ENCODE results near the gene METAP1D. TPM values are rescaled to one million over a fixed set of nuclear protein-coding genes. Genes with fewer than 3 reads are reported as not detected.
"Not testable (repeated sequence)": the region's sequence is repeated elsewhere in the genome, so short reads cannot be mapped to it uniquely, and the experiment has no call there.

The METAP1D gene
- polyA plus RNA-seq, 4 donors, result 11.5 to 16.9 (median 13.1) TPM

- no peak for DNase-seq (ENCODE audit: low read depth in 4 of 4, low spot score in 3 of 4)
Observed at GRCh38 chr2:171996021-171996420, 3.7 kb upstream of the METAP1D start.

DNA sequence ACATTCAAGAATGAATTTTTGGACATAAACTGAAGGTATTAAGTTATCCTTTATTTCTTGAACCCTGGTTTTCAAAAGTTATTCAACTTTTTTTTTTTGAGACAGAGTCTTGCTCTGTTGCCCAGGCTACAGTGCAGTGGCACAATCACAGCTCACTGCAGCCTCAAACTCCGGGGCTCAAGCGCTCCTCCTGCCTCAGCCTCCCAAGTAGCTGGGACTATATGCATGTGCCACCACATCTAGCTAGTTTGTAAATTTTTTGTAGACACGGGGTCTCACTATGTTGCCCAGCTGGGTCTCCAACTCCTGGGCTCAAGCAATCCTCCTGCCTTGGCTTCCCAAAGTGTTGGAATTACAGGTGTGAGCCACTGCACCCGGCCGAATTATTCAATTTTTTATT lies 2.7 kb upstream of the METAP1D start:
- DNase-seq (ENCODE audit: low read depth in 4 of 4, low spot score in 3 of 4), result not testable (repeated sequence)

DNA sequence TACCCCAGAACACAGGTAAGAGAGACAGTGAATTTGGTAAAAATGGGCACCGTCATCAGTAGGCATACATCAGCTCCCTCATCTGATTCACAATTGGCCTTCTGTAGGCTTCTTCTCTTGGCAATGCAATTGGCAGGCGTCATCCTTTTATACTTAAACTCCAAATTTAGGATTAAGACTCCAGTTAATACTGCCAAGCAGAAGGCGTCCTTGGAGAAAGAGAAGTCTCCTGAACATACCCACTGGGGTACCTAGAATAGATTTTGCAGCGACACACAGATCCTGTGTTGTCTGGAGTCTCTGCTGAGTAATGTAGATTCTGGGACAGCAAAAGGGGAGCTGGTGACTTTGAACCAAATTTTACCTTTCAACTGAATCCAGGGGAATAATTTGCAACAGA lies 592 bp upstream of the METAP1D start:
- no peak for DNase-seq (ENCODE audit: low read depth in 4 of 4, low spot score in 3 of 4)

DNA sequence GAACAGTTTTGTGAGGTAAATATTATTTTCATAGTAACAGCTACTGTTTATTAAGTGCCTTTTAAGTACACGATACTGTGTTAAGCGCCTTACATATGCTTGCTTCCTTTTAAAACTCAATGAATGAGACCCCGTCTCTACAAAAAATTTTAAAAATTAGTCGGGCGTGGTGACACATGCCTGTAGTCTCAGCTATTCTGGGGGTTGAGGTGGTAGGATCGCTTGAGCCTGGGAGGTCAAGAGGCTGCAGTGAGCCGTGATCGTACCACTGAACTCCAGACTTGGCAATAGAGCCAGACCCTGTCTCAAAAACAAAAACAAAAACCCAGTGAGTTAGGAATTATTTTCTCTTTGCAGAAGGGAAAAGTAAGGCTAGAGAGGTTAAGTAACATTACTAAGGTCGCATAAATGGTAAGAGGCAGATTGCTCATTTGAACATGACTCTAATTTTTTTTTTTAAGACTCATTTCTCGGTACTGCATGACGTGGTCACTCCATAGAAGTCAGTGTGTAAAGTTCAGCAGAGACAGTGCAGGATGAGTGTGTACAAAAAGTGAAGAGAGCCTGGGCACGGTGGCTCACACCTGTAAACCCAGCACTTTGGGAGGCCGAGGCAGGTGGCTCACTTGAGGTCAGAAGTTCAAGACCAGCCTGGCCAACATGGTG lies 1.1 kb downstream of the METAP1D start:
- DNase-seq (ENCODE audit: low read depth in 4 of 4, low spot score in 3 of 4), result no peak

DNA sequence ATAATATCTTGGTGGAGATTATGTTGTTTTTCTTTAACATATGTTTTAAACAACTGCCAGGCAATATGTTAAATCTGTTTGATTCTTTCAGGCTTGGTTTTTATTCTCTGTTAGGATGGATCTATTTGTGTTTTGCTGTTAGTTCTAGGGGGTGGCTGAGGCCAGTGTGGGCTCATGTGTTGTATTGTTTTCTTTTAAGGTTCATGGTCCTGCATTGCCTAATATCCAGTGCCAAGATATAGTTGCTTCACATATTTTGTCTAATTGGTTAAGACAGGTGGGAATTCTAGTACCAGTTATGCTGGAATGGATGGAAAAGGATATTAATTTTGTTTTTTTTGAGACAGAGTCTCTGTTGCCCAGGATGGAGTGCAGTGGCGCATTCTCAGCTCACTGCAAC lies 7.6 kb downstream of the METAP1D start:
- DNase-seq (ENCODE audit: low read depth in 4 of 4, low spot score in 3 of 4), result no peak

DNA sequence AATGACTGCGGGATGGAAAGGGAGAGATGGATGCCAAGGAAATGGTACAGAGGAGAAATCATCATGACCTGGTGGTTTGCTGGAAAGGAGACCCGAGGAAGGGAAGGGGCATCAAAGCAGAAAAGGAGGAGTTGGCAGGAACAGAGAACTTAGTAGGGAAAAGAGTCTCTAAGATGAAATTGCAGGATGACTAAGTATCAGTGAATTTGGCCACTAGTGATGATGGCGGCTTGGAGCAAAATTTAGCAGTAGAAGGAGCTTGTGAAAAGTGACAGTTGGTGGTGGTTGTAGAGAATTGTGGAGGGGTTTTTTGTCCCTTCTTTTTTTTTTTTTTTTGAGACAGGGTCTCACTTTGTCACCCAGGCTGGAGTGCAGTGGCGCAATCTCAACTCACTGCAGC lies 10.1 kb downstream of the METAP1D start:
- no peak for DNase-seq (ENCODE audit: low read depth in 4 of 4, low spot score in 3 of 4)

- DNase-seq (ENCODE audit: low read depth in 4 of 4, low spot score in 3 of 4), result no peak
Observed at GRCh38 chr2:172011812-172012575, 12.2 kb downstream of the METAP1D start.

GRCh38 chr2:172012677-172013391 lies 13.1 kb downstream of the METAP1D start:
- DNase-seq (ENCODE audit: low read depth in 4 of 4, low spot score in 3 of 4), result no peak

DNA sequence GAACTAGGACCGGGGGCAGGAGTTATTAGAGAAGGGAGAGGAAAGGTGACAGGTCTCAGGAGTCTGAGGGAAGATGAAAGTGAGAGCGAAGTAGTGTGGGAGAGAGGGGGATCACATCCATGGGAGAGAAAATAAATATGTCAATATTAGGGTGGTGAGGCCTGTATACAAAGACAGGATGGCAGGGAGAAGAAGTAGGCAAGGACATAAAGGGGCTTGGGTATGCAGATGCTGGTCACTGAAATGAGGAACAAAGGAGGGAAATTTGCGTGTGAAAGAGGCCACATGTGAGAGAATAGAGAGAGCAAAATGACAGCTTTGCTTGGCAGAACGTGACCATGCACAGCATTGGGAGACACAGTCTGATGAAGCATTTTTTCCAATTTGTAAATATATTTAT lies 13.6 kb downstream of the METAP1D start:
- DNase-seq (ENCODE audit: low read depth in 4 of 4, low spot score in 3 of 4), result no peak

DNA sequence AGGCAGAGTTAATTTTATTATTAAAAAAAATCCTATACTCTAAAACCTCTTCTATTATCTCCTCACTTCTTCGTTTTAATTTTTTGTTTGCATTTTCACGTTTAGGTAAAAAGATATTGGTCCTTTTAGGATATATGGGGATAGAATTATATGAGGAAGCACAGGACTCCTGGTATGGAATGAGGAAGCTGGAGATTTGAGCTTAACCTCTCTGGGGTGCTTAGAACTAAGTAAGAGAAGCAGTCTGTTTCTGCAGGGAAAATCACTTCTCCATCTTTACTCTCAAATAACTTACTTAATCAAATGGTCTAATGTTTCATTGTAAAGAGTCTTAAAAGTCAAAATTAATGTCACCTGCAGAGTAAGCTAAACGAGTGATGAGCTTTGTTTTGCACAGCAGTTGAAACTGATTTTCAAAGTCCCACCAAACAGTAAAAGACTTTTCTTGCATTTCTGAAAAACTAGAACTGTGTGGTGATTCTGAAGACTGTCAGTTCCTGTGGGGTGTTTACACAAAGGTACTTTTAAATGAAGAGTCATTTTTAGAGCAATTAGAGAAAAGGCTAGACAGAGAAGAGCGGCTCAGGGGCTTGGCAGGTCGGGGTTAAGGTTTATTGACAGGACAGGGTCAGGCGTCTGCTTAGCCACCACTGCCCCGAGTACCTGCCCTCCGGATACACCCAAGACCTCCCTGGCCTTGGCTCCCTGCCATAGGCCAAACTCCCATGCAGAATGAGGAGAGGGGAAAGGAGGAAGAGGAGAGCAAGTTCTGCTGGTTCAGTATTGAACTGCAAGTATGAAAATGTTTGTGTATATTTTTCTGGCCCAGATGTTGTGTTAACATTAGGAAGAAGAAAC lies 21.6 kb downstream of the METAP1D start:
- no peak for DNase-seq (ENCODE audit: low read depth in 4 of 4, low spot score in 3 of 4)

DNA sequence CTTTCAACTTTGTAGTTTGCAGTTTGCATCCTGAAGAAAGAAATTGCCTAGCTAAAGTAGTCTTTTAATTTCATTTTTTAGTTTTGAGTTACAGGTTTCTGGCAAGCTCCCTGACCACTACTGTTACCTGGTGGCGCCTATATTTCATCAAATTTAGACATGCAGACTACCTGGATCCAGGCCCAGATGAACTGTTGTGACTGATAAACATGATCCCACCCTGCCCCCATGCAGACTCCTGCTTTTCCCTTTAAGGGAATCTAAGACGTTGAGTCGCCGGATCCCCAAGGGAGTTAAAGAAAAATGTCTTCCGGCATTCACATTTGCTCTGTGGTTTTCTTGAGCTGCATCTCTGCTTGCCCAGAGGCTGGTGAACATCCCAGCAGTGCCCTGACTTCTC lies 22.2 kb downstream of the METAP1D start:
- no peak for DNase-seq (ENCODE audit: low read depth in 4 of 4, low spot score in 3 of 4)

DNA sequence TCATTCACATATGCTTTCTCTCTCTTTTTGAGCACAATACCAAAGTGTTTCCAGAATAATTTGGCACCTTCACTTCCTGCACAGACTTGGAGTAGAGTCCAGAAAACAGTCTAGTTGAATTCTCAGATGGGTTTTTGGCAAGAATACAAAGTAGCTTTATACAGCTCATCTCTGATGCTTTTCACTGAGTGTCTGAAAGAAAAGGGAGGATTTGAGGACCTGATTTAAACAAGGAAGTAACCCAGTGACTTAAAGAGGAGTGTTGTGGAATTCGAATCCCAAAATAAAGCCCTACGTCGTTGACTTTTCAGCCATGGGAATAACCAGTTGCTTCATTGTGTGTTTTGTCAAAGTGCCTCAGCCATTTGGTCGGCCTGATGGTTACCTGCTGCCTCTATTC lies 31.8 kb downstream of the METAP1D start:
- DNase-seq (ENCODE audit: low read depth in 4 of 4, low spot score in 3 of 4), result no peak

GRCh38 chr2:172038121-172038520 lies 38.4 kb downstream of the METAP1D start:
- no peak for DNase-seq (ENCODE audit: low read depth in 4 of 4, low spot score in 3 of 4)

GRCh38 chr2:172038604-172039003 lies 38.9 kb downstream of the METAP1D start:
- no peak for DNase-seq (ENCODE audit: low read depth in 4 of 4, low spot score in 3 of 4)

- DNase-seq (ENCODE audit: low read depth in 4 of 4, low spot score in 3 of 4), result no peak
Observed at GRCh38 chr2:172039011-172039704, 39.4 kb downstream of the METAP1D start.

GRCh38 chr2:172040311-172040710 lies 40.6 kb downstream of the METAP1D start:
- no peak for DNase-seq (ENCODE audit: low read depth in 4 of 4, low spot score in 3 of 4)

- DNase-seq (ENCODE audit: low read depth in 4 of 4, low spot score in 3 of 4), result no peak
Observed at GRCh38 chr2:172046080-172046678, 46.4 kb downstream of the METAP1D start.

- DNase-seq (ENCODE audit: low read depth in 4 of 4, low spot score in 3 of 4), result no peak
Observed at GRCh38 chr2:172046866-172047565, 47.3 kb downstream of the METAP1D start.
